K562 (cell line): ENCODE data around the gene SCAMP2. TPM values are rescaled to one million over a fixed set of nuclear protein-coding genes. Genes with fewer than 3 reads are reported as not detected.

Experiments used
- DEAF1 ChIP-seq: fragments of 450-650 bp; formaldehyde crosslinking; IDR thresholded peaks from 2 replicates; pipeline ENCODE4 v1.4.0; 2020; ENCODE audit warnings: mild to moderate bottlenecking, moderate library complexity
- ESRRA ChIP-seq: fragments of 450-650 bp; IDR thresholded peaks from 2 replicates; pipeline ENCODE4 v1.6.1; 2014; ENCODE audit warnings: low read depth, mild to moderate bottlenecking, moderate library complexity, borderline replicate concordance
- GTF2B ChIP-seq: IDR thresholded peaks from 2 replicates; pipeline ENCODE4 v1.6.1; 2011; ENCODE audit not compliant: insufficient read length; ENCODE audit errors: extremely low read depth
- HCFC1 ChIP-seq: IDR thresholded peaks from 2 replicates; pipeline ENCODE4 v1.6.1; 2012; ENCODE audit warnings: low read depth, low read length, improper control_type of control experiment
- LARP7 ChIP-seq: fragments of 450-650 bp; IDR thresholded peaks from 2 replicates; pipeline ENCODE4 v1.6.1; 2016
- NBN ChIP-seq: fragments of 450-650 bp; IDR thresholded peaks from 2 replicates; pipeline ENCODE4 v1.6.1; 2016; ENCODE audit warnings: low read depth, mild to moderate bottlenecking
- PCBP2 ChIP-seq: fragments of 200-400 bp; formaldehyde crosslinking; IDR thresholded peaks from 2 replicates; pipeline ENCODE4 v1.6.1; 2018; ENCODE audit warnings: low read length, low read depth, mild to moderate bottlenecking, moderate library complexity; ENCODE audit not compliant: poor library complexity, severe bottlenecking
- RERE ChIP-seq: sonication (generic); formaldehyde crosslinking; IDR thresholded peaks from 2 replicates; pipeline ENCODE4 v1.8.0; 2023; ENCODE audit warnings: missing genetic modification reagents, mild to moderate bottlenecking, borderline replicate concordance
- ZFP36 ChIP-seq: fragments of 150-350 bp; IDR thresholded peaks from 2 replicates; pipeline ENCODE4 v1.6.1; 2018; ENCODE audit warnings: low read length, low read depth; ENCODE audit not compliant: partially characterized antibody
- polyA plus RNA-seq, 8 experiments: library from polyadenylated mRNA; depleted of rRNA in 4 of 8; stranded (reverse) in 5 of 8; unstranded in 3 of 8; fragments of >200 nt; fragmentation: Nextera tagmentation in 2 of 8; fragmentation: Illumina TruSeq in 1 of 8; extraction: Ambion mirVana in 2 of 8; extraction: Trizol in 1 of 8; gene quantifications; 2 replicates each; pipeline versions ENCODE4 v1.2.1 to v1.2.3, GENCODE V29; 2011 to 2014; ENCODE audit warnings: inconsistent platforms in 1 of 8, missing spikeins in 1 of 8
- total RNA-seq, 7 experiments: library from RNA; depleted of rRNA in 6 of 7; stranded (reverse); fragments of >200 nt in 6 of 7; fragmentation: Illumina TruSeq in 2 of 7; extraction: Trizol in 2 of 7; gene quantifications; 2 replicates each; pipeline versions ENCODE4 v1.2.1 to v1.2.3, GENCODE V29; 2011 to 2021; ENCODE audit warnings: low replicate concordance in 1 of 7

Gene SCAMP2
- total and polyA plus RNA-seq, 9 of the 15 experiments (the other 6 are each of a cell fraction or from before 2014, with no cell fraction given): 5.9 to 61.1 (median 20.1) TPM

- no peak for TF ChIP-seq PCBP2
- no peak for TF ChIP-seq RERE (CRISPR knock-in tag)
- TF ChIP-seq GTF2B: no peak
- TF ChIP-seq DEAF1: no peak
- no peak for TF ChIP-seq ESRRA
- no peak for TF ChIP-seq HCFC1
- TF ChIP-seq LARP7: no peak
- peak; percentile 44 for TF ChIP-seq ZFP36
- no peak for TF ChIP-seq NBN
Measured at GRCh38 chr15:74867466-74868038, 5.6 kb downstream of the SCAMP2 start (continued).
